Activated naive CD4-positive, alpha-beta T cell treated with anti-CD3 and anti-CD28 coated beads, Interleukin-2, amount 10 ng/mL, durations not matched to agents 7 days and 5 days (primary cell): ENCODE measurements around the gene QPCTL.
"Not testable (repeated sequence)": the region's sequence is repeated elsewhere in the genome, so short reads cannot be mapped to it uniquely, and the experiment has no call there.

Experiments
- CTCF ChIA-PET: fragments of 350-600 bp; sonication (Branson Sonifier 250); formaldehyde crosslinking; loops from one replicate; lab custom pipeline; 2021; ENCODE audit warnings: antibody characterized with exemption; lab: Charles Lee
- DNase-seq: peaks from one replicate; pipeline ENCODE4 v3.0.0-alpha.2; 2020
- H3K27ac Mint-ChIP-seq: one replicate; pipeline ENCODE4 v1.8.0; 2021; ENCODE audit warnings: mild to moderate bottlenecking, moderate library complexity, mixed read lengths
- H3K27me3 Mint-ChIP-seq: one replicate; pipeline ENCODE4 v1.8.0; 2021; ENCODE audit warnings: mild to moderate bottlenecking, mixed read lengths
- H3K36me3 Mint-ChIP-seq: one replicate; pipeline ENCODE4 v1.8.0; 2021; ENCODE audit warnings: mixed read lengths
- H3K4me1 Mint-ChIP-seq: one replicate; pipeline ENCODE4 v1.8.0; 2021; ENCODE audit warnings: mixed read lengths
- H3K4me3 Mint-ChIP-seq: one replicate; pipeline ENCODE4 v1.8.0; 2021; ENCODE audit warnings: mild to moderate bottlenecking, moderate library complexity, mixed read lengths
- H3K9me3 Mint-ChIP-seq: one replicate; pipeline ENCODE4 v1.8.0; 2021; ENCODE audit warnings: mixed read lengths

The QPCTL gene

DNA sequence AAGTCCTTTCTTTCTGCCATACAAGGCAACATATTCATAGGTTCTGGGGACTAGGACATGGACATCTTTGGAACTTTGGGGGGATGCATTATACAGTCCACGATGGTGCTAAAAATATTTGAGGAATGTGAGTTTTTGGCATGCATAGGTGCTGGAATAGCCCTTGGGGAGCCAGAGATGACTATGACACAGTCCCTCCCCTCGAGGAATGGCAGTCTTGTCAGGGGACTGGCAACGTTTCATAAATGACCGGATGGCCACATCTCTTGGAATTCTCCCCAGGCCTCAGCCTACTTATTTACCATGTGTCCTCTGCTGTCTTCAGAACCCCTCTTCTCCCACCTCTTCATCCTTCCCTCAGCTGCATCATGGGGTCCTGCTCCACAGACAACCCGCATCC is 54.4 kb downstream of the QPCTL start:
- no peak for DNase-seq
- peaks cover 48% of the 10 kb centered on the region for H3K27me3 Mint-ChIP-seq
- no peak overlapping the region for H3K4me3 Mint-ChIP-seq
- no peak overlapping the region for H3K27ac Mint-ChIP-seq
- H3K4me1 Mint-ChIP-seq = no peaks in the 10 kb centered on the region
- H3K36me3 Mint-ChIP-seq = no peaks in the 10 kb centered on the region
- CTCF ChIA-PET = no interaction called here
- no peaks in the 10 kb centered on the region for H3K9me3 Mint-ChIP-seq

- Mint-ChIP-seq H3K9me3 (no peaks in the 10 kb centered on the region), H3K27me3 (peaks cover 41% of the 10 kb centered on the region), H3K36me3 (no peaks in the 10 kb centered on the region), H3K4me3 (no peak overlapping the region), H3K4me1 (no peaks in the 10 kb centered on the region), H3K27ac (no peak overlapping the region)
- CTCF ChIA-PET = no interaction called here
- no peak for DNase-seq
Measured at GRCh38 chr19:45747513-45747912, 55.0 kb downstream of the QPCTL start.

- H3K27ac Mint-ChIP-seq, H3K36me3 Mint-ChIP-seq, DNase-seq, H3K4me1 Mint-ChIP-seq, H3K9me3 Mint-ChIP-seq, H3K4me3 Mint-ChIP-seq, CTCF ChIA-PET: not testable (repeated sequence)
- H3K27me3 Mint-ChIP-seq = peaks cover 19% of the 10 kb centered on the region
Measured at GRCh38 chr19:45751483-45751882, 59.0 kb downstream of the QPCTL start.

DNA sequence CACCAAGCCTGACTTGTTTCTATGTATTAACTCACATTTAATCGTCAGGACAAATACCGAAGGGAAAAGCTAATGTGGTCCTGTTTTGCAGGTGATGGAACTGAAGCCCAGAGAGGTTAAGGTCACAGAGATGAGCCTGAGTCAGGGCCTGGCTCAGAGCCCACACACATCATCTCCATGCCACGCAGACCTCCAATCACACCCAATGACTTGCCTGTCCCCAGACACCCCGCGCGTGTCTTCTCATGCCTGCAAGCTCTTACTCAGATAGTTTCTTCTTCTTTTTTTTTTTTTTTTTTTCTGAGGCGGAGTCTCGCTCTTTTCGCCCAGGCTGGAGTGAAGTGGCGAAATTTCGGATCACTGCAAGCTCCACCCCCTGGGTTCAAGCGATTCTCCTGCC is 60.2 kb downstream of the QPCTL start:
- no peaks in the 10 kb centered on the region for H3K4me1 Mint-ChIP-seq
- CTCF ChIA-PET = no interaction called here
- no peaks in the 10 kb centered on the region for H3K9me3 Mint-ChIP-seq
- DNase-seq = no peak
- H3K36me3 Mint-ChIP-seq = no peaks in the 10 kb centered on the region
- H3K27ac Mint-ChIP-seq = no peak overlapping the region
- H3K4me3 Mint-ChIP-seq = no peak overlapping the region
- peaks cover 22% of the 10 kb centered on the region for H3K27me3 Mint-ChIP-seq

DNA sequence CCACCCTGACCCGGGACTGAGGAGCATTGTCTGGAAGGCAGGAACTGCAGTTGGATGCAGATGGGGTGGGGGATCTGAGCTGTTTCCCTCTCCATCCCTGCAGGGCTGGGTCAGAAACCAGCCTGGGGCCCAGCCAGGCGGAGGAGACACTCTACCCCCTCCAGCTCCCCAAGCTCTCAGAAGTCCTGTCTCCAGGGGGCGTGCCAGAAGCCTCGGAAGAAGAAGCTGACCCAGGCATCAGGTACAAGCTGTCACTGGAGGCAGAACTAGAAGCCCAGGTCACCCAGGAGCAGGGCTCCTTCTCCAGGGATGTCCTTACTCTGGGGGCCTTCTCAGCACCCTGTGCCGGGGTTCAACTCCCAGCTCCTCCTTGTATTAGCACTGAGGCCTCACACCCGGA is 61.1 kb downstream of the QPCTL start:
- no peaks in the 10 kb centered on the region for H3K9me3 Mint-ChIP-seq

More for the DNA sequence above, 61.1 kb downstream of the QPCTL start:
- no peaks in the 10 kb centered on the region for H3K36me3 Mint-ChIP-seq
- H3K27me3 Mint-ChIP-seq = peaks cover 21% of the 10 kb centered on the region
- CTCF ChIA-PET = no interaction called here
- no peak for DNase-seq
- H3K4me3 Mint-ChIP-seq = no peak overlapping the region
- H3K27ac Mint-ChIP-seq = no peak overlapping the region
- H3K4me1 Mint-ChIP-seq = no peaks in the 10 kb centered on the region
